Measurements from ENCODE around the gene USP9Y. TPM values are rescaled to one million over a fixed set of nuclear protein-coding genes. Genes with fewer than 3 reads are reported as not detected.

USP9Y gene
- total RNA-seq, 6 donors from 2014 or later: 0.06 to 63.9 (median 16.2) TPM; not detected in 2

DNA sequence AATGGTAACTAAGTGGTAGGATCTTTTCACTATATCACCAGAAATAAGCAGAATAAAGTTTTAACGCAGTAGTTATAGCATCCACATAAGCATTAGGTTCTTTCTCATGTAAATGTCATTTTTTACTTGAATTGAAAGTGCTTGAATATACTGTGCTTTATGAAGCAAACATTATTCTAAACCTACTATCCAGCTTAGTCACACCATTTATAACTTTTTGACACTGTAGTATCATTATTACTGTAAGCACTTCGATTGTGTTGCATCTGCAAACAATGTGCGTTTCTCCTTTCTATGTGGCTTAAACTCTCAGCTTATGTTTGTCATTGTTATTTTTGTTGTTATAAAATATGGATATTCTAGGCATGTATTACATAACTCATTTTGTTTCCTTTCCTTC is 132.3 kb downstream of the USP9Y start:
- WGBS, 2 donors: 81% methylated on average over 3 of the region's 3 CpGs; no CpG with 5 or more reads in 1 of the 2 donors
- Histone ChIP-seq H3K4me1 (no peaks in the 10 kb centered on the region), H3K4me3 (no peak overlapping the region), H3K36me3 (no peaks in the 10 kb centered on the region), H3K27me3 (no peaks in the 10 kb centered on the region), H3K27ac (no peak overlapping the region), H3K9me3 (no peaks in the 10 kb centered on the region)
- DNase-seq (no peak), ATAC-seq (ENCODE audit: low FRiP score in 2 of 2) (no peak)
- no peak for TF ChIP-seq POLR2A (IDR thresholded peaks at IDR 0.05)
- no peak for TF ChIP-seq EP300 (IDR thresholded peaks at IDR 0.05)
- no peak for TF ChIP-seq POLR2AphosphoS5 (IDR thresholded peaks at IDR 0.05)
- TF ChIP-seq, protein P1, sequence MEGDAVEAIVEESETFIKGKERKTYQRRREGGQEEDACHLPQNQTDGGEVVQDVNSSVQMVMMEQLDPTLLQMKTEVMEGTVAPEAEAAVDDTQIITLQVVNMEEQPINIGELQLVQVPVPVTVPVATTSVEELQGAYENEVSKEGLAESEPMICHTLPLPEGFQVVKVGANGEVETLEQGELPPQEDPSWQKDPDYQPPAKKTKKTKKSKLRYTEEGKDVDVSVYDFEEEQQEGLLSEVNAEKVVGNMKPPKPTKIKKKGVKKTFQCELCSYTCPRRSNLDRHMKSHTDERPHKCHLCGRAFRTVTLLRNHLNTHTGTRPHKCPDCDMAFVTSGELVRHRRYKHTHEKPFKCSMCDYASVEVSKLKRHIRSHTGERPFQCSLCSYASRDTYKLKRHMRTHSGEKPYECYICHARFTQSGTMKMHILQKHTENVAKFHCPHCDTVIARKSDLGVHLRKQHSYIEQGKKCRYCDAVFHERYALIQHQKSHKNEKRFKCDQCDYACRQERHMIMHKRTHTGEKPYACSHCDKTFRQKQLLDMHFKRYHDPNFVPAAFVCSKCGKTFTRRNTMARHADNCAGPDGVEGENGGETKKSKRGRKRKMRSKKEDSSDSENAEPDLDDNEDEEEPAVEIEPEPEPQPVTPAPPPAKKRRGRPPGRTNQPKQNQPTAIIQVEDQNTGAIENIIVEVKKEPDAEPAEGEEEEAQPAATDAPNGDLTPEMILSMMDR (IDR thresholded peaks at IDR 0.05): no peak

DNA sequence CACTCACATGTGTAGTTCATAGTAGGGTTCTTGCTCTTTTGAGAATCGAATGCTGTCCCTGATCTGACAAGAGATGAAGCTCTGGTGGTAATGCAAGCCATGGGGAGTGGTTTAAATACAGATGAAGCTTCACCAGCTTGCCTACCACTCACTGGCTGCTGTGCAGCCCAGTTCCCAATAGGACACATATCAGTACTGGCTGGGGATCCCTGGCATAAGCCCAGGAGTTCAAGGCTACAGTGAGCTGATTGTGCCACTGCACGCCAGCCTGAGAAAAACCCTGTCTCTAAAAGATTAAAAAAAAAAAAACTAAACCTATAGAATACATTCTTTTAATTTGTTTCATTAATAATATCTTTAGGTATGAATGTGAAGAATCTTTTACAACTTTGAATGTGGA is 136.5 kb downstream of the USP9Y start:
- DNase-seq (no peak), ATAC-seq (ENCODE audit: low FRiP score in 2 of 2) (no peak)
- no peaks in the 10 kb centered on the region for H3K27me3 ChIP-seq
- H3K4me1 ChIP-seq: no peaks in the 10 kb centered on the region
- H3K36me3 ChIP-seq: no peaks in the 10 kb centered on the region
- H3K9me3 ChIP-seq: no peaks in the 10 kb centered on the region
- H3K27ac ChIP-seq: no peak overlapping the region
- 94% methylated on average over 2 of the region's 2 CpGs; no CpG with 5 or more reads in 1 of the 2 donors for WGBS, 2 donors
- TF ChIP-seq EP300 (IDR thresholded peaks at IDR 0.05) (no peak), POLR2AphosphoS5 (IDR thresholded peaks at IDR 0.05) (no peak)
- H3K4me3 ChIP-seq: no peak overlapping the region

DNA sequence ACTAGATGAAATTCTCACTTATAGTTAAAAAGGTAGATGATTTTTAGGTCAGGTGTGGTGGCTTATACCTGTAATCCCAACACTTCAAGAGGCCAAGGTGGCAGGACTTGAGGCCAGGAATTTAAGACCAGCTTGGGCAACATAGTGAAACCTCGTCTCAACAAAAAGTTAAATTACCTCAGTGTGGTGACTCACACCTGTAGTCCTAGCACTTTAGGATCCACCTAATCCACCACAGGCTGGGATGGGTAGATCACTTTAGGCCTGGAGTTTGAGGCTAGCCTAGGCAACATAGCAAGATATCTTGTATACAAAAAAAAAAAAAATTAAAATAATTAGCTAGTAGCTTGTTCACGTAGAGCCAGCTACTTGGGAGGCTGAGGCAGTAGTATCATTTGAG is 140.3 kb downstream of the USP9Y start:
- TF ChIP-seq EP300 (IDR thresholded peaks at IDR 0.05) (no peak), POLR2AphosphoS5 (IDR thresholded peaks at IDR 0.05) (no peak), POLR2A (IDR thresholded peaks at IDR 0.05) (no peak)
- TF ChIP-seq, protein P1 (IDR thresholded peaks at IDR 0.05): no peak
- 84% methylated on average over 2 of the region's 2 CpGs; no CpG with 5 or more reads in 1 of the 2 donors for WGBS, 2 donors
- Histone ChIP-seq H3K36me3 (no peaks in the 10 kb centered on the region), H3K4me1 (no peaks in the 10 kb centered on the region), H3K27me3 (no peaks in the 10 kb centered on the region), H3K4me3 (no peak overlapping the region), H3K9me3 (no peaks in the 10 kb centered on the region), H3K27ac (no peak overlapping the region)
- no peak for ATAC-seq (ENCODE audit: low FRiP score in 2 of 2)
- DNase-seq: no peak

DNA sequence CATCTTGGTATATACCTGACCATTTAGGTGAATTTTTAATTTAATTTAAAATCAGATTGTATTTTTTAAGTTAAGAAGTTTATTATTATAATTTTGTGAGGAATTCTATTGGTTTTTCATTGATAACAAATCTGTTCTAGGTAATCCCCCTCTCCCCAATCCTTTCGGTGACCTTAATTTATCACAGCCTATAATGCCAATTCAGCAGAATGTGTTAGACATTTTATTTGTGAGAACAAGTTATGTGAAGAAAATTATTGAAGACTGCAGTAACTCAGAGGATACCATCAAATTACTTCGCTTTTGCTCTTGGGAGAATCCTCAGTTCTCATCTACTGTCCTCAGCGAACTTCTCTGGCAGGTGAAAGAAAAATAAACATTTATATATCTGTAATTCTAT is 145.8 kb downstream of the USP9Y start:
- Histone ChIP-seq H3K4me3 (no peak overlapping the region), H3K36me3 (no peaks in the 10 kb centered on the region), H3K27ac (no peak overlapping the region), H3K27me3 (no peaks in the 10 kb centered on the region), H3K9me3 (no peaks in the 10 kb centered on the region), H3K4me1 (no peaks in the 10 kb centered on the region)
- ATAC-seq (ENCODE audit: low FRiP score in 2 of 2) (no peak), DNase-seq (no peak)
- TF ChIP-seq EP300 (IDR thresholded peaks at IDR 0.05) (no peak), POLR2AphosphoS5 (IDR thresholded peaks at IDR 0.05) (no peak), POLR2A (IDR thresholded peaks at IDR 0.05) (no peak)
- TF ChIP-seq, protein P1 (IDR thresholded peaks at IDR 0.05): no peak
- 100% methylated on average over 3 of the region's 3 CpGs; no CpG with 5 or more reads in 1 of the 2 donors for WGBS, 2 donors

DNA sequence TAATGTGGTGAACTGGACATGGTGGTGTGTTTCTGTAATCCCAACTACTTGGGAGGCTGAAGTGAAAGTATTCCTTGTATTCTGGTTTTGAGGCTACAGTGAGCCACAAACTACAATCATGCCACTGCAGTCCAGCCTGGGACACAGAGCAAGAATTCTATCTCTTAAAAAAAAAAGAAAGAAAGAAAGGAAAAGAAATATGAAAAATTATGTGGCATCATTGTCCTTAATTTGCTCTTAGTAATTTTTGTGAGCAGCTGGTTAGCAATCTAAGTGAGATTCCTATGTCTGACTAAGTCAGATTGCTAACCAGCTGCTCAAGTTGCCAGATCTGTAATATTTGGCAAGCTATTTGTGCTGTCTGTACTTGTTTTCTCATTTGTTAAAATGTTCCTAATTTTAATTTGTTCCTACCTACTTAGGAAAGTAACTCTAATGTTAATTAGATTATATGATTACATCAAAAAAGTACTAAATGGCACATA is 154.8 kb downstream of the USP9Y start:
- ATAC-seq (ENCODE audit: low FRiP score in 2 of 2): no peak
- no peaks in the 10 kb centered on the region for H3K4me1 ChIP-seq
- H3K27ac ChIP-seq: no peak overlapping the region
- no peak for DNase-seq
- TF ChIP-seq POLR2AphosphoS5 (IDR thresholded peaks at IDR 0.05) (no peak), POLR2A (IDR thresholded peaks at IDR 0.05) (no peak), EP300 (IDR thresholded peaks at IDR 0.05) (no peak)
- TF ChIP-seq, protein P1 (IDR thresholded peaks at IDR 0.05): no peak
- no peak overlapping the region for H3K4me3 ChIP-seq
- no peaks in the 10 kb centered on the region for H3K36me3 ChIP-seq
- H3K9me3 ChIP-seq: no peaks in the 10 kb centered on the region
- H3K27me3 ChIP-seq: no peaks in the 10 kb centered on the region
